ENCODE data around the gene NACC1. TPM values are rescaled to one million over a fixed set of nuclear protein-coding genes. Genes with fewer than 3 reads are reported as not detected.

The NACC1 gene
- 88.3 and 99.4 TPM in 2 replicates for total RNA-seq
- long read RNA-seq, partial matches to known transcripts: 0 of 1 reads
- long read RNA-seq, other reads (novel, unspliced or antisense): 1 of 1 reads

- DNase-seq (ENCODE audit: low read depth, low spot score): peak; percentile 81
- peak within 1 kb of the TSS; percentile 99 for H3K4me3 Mint-ChIP-seq
- no peak within 1 kb of the TSS for H3K27ac Mint-ChIP-seq (ENCODE audit: unreplicated experiment)
- no peaks in the 10 kb centered on the region for H3K36me3 Mint-ChIP-seq (ENCODE audit: low read depth)
- H3K27me3 Mint-ChIP-seq (ENCODE audit: low read depth): peaks cover 2% of the 10 kb centered on the region
- no peaks in the 10 kb centered on the region for H3K9me3 Mint-ChIP-seq
- no peak for TF ChIP-seq CTCF (conservative IDR thresholded peaks at IDR 0.05)
- H3K4me1 Mint-ChIP-seq: peaks cover 38% of the 10 kb centered on the region
Measured at GRCh38 chr19:13117772-13118423, at the start of gene NACC1. Gene NACC1, plus strand, starts transcription at chr19:13118264. Its CDS starts 16,944 bp downstream, at chr19:13135208.

- H3K4me1 Mint-ChIP-seq: no peaks in the 10 kb centered on the region
- H3K4me3 Mint-ChIP-seq: no peak overlapping the region
- peaks cover 100% of the 10 kb centered on the region for H3K27me3 Mint-ChIP-seq (ENCODE audit: low read depth)
- H3K36me3 Mint-ChIP-seq (ENCODE audit: low read depth): no peaks in the 10 kb centered on the region
- no peak overlapping the region for H3K27ac Mint-ChIP-seq (ENCODE audit: unreplicated experiment)
- no peak for TF ChIP-seq CTCF (conservative IDR thresholded peaks at IDR 0.05)
- DNase-seq (ENCODE audit: low read depth, low spot score): no peak
- no peaks in the 10 kb centered on the region for H3K9me3 Mint-ChIP-seq
Measured at GRCh38 chr19:13069415-13070359, 48.4 kb upstream of the NACC1 start.

GRCh38 chr19:13070425-13071140, 47.5 kb upstream of the NACC1 start:
- H3K27me3 Mint-ChIP-seq (ENCODE audit: low read depth): peaks cover 99% of the 10 kb centered on the region

GRCh38 chr19:13071444-13072187, 46.4 kb upstream of the NACC1 start:
- no peak for TF ChIP-seq CTCF (conservative IDR thresholded peaks at IDR 0.05)
- Mint-ChIP-seq H3K9me3 (no peaks in the 10 kb centered on the region), H3K36me3 (ENCODE audit: low read depth) (no peaks in the 10 kb centered on the region), H3K27me3 (ENCODE audit: low read depth) (peaks cover 99% of the 10 kb centered on the region), H3K4me1 (no peaks in the 10 kb centered on the region), H3K4me3 (no peak overlapping the region), H3K27ac (ENCODE audit: unreplicated experiment) (no peak overlapping the region)
- DNase-seq (ENCODE audit: low read depth, low spot score): no peak

More at GRCh38 chr19:13070425-13071140, 47.5 kb upstream of the NACC1 start:
- no peak overlapping the region for H3K4me3 Mint-ChIP-seq
- no peak for TF ChIP-seq CTCF (conservative IDR thresholded peaks at IDR 0.05)
- no peak overlapping the region for H3K27ac Mint-ChIP-seq (ENCODE audit: unreplicated experiment)
- DNase-seq (ENCODE audit: low read depth, low spot score): no peak
- no peaks in the 10 kb centered on the region for H3K4me1 Mint-ChIP-seq
- H3K36me3 Mint-ChIP-seq (ENCODE audit: low read depth): no peaks in the 10 kb centered on the region
- H3K9me3 Mint-ChIP-seq: no peaks in the 10 kb centered on the region
